ENCODE measurements around the gene BAZ2A. TPM values are rescaled to one million over a fixed set of nuclear protein-coding genes. Genes with fewer than 3 reads are reported as not detected.

Gene BAZ2A
- total RNA-seq, 1 donor from 2014 or later: 141 TPM

GRCh38 chr12:56635806-56636674 is 5.9 kb upstream of the BAZ2A start:
- peak; percentile 95 for DNase-seq (ENCODE audit: low spot score)

GRCh38 chr12:56634837-56635791 is 5.0 kb upstream of the BAZ2A start:
- peak; percentile 83 for DNase-seq (ENCODE audit: low spot score)

GRCh38 chr12:56634242-56634836 is 4.2 kb upstream of the BAZ2A start:
- DNase-seq (ENCODE audit: low spot score): peak; percentile 75

- DNase-seq (ENCODE audit: low spot score): no peak
Observed at GRCh38 chr12:56633468-56634241, 3.5 kb upstream of the BAZ2A start.

GRCh38 chr12:56632701-56633467 is 2.8 kb upstream of the BAZ2A start:
- no peak for DNase-seq (ENCODE audit: low spot score)

- DNase-seq (ENCODE audit: low spot score): peak; percentile 83
Observed at GRCh38 chr12:56631790-56632700, 1.9 kb upstream of the BAZ2A start.

- peak; percentile 55 for DNase-seq (ENCODE audit: low spot score)
Observed at GRCh38 chr12:56629459-56630179, 507 bp downstream of the BAZ2A start.

- DNase-seq (ENCODE audit: low spot score): peak; percentile 65
Observed at GRCh38 chr12:56628671-56629458, 1.3 kb downstream of the BAZ2A start.

GRCh38 chr12:56626701-56627100 is 3.4 kb downstream of the BAZ2A start:
- no peak for DNase-seq (ENCODE audit: low spot score)

- DNase-seq (ENCODE audit: low spot score): no peak
Observed at GRCh38 chr12:56622535-56622934, 7.6 kb downstream of the BAZ2A start.

GRCh38 chr12:56616925-56617324 is 13.2 kb downstream of the BAZ2A start:
- no peak for DNase-seq (ENCODE audit: low spot score)

- DNase-seq (ENCODE audit: low spot score): no peak
Observed at GRCh38 chr12:56616244-56616643, 13.9 kb downstream of the BAZ2A start.

GRCh38 chr12:56614627-56615026 is 15.5 kb downstream of the BAZ2A start:
- DNase-seq (ENCODE audit: low spot score): no peak

- no peak for DNase-seq (ENCODE audit: low spot score)
Observed at GRCh38 chr12:56604355-56604754, 25.8 kb downstream of the BAZ2A start.

- DNase-seq (ENCODE audit: low spot score): no peak
Observed at GRCh38 chr12:56602239-56602638, 27.9 kb downstream of the BAZ2A start.

GRCh38 chr12:56601503-56601902 is 28.6 kb downstream of the BAZ2A start:
- no peak for DNase-seq (ENCODE audit: low spot score)

- no peak for DNase-seq (ENCODE audit: low spot score)
Observed at GRCh38 chr12:56600753-56601152, 29.4 kb downstream of the BAZ2A start.

- DNase-seq (ENCODE audit: low spot score): no peak
Observed at GRCh38 chr12:56599797-56600196, 30.3 kb downstream of the BAZ2A start.
